Measurements from ENCODE around the gene TSACC. TPM values are rescaled to one million over a fixed set of nuclear protein-coding genes. Genes with fewer than 3 reads are reported as not detected.
"Not testable (repeated sequence)": the region's sequence is repeated elsewhere in the genome, so short reads cannot be mapped to it uniquely, and the experiment has no call there.

Gene TSACC
- total and polyA plus RNA-seq, 2 of the 8 experiments (the other 6 are each of a cell fraction or from before 2014, with no cell fraction given) = 1.0 to 5.0 TPM

GRCh38 chr1:156352481-156352880 lies 14.2 kb downstream of the TSACC start:
- H4K8ac ChIP-seq (ENCODE audit: extremely low read depth, insufficient read depth, low read length); H2BK12ac ChIP-seq (ENCODE audit: low read depth, low read length); DNase-seq (ENCODE audit: low read depth in 1 of 2, low spot score in 2 of 2); FAIRE-seq; H3K36me3 ChIP-seq (ENCODE audit: control insufficient read depth in 2 of 4, insufficient read depth in 4 of 4, low read length in 3 of 4); H3K4me1 ChIP-seq (replicated peaks in 1 of 4; ENCODE audit: control insufficient read depth in 3 of 4, insufficient read depth in 4 of 4, low read length in 3 of 4); H3K4me3 ChIP-seq (ENCODE audit: extremely low read depth in 1 of 4, insufficient read depth in 2 of 4, low read depth in 3 of 4, low read length in 4 of 4); H3K4ac ChIP-seq (replicated peaks; ENCODE audit: insufficient read length, low read depth, low read length); H2BK15ac ChIP-seq (ENCODE audit: low read length); H4K20me1 ChIP-seq (replicated peaks in 1 of 2; ENCODE audit: control insufficient read depth in 1 of 2, insufficient read depth in 2 of 2, low read length in 2 of 2); H3K23ac ChIP-seq (ENCODE audit: insufficient read length); H2AFZ ChIP-seq (ENCODE audit: low read length); H3K4me2 ChIP-seq (ENCODE audit: insufficient read depth in 1 of 2, low read depth in 2 of 2, low read length in 2 of 2); H3K18ac ChIP-seq (ENCODE audit: extremely low read depth, low read length); POLR2A ChIA-PET (ENCODE audit: partially characterized antibody); H3K79me2 ChIP-seq (ENCODE audit: control insufficient read depth in 1 of 2, insufficient read depth in 2 of 2, low read length in 2 of 2); H2BK20ac ChIP-seq (ENCODE audit: low read length); H2BK5ac ChIP-seq (ENCODE audit: low read depth, low read length); H3K27ac ChIP-seq (ENCODE audit: low read depth, low read length); H3K79me1 ChIP-seq (ENCODE audit: low read depth, low read length); H3K14ac ChIP-seq (ENCODE audit: insufficient read length); H2BK120ac ChIP-seq (replicated peaks; ENCODE audit: low read depth, low read length); H4K5ac ChIP-seq (ENCODE audit: insufficient read length, low read depth, low read length); H3K56ac ChIP-seq (replicated peaks; ENCODE audit: insufficient read length, low read depth, low read length); H3K27me3 ChIP-seq (replicated peaks in 1 of 4; ENCODE audit: control insufficient read depth in 3 of 4, extremely low read depth in 1 of 4, insufficient read depth in 3 of 4, low read length in 3 of 4); H4K91ac ChIP-seq (replicated peaks; ENCODE audit: insufficient read length, low read length); H3K9ac ChIP-seq (replicated peaks in 1 of 4; ENCODE audit: extremely low read depth in 1 of 4, low read depth in 3 of 4, low read length in 3 of 4); H2AK5ac ChIP-seq (ENCODE audit: low read depth, low read length); H3K23me2 ChIP-seq (ENCODE audit: low read depth, low read length); H3K9me3 ChIP-seq (ENCODE audit: insufficient read depth in 2 of 2, low read depth in 1 of 2, low read length in 1 of 2): not testable (repeated sequence)
- 94% methylated on average over 13 of the region's 13 CpGs; no CpG with 5 or more reads in 1 of the 2 experiments for WGBS, 2 experiments (ENCODE audit: extremely low coverage in 1 of 2, insufficient coverage in 1 of 2, insufficient read length in 1 of 2, insufficient replicate concordance in 2 of 2, low coverage in 1 of 2, low lambda C conversion rate in 2 of 2, missing lambda C conversion rate in 1 of 2)
- CTCF ChIA-PET (ENCODE audit: partially characterized antibody) = interaction anchor here (0.7 to 2.1 kb wide), 5 partner anchors 10 to 57 kb away, joined by 3 to 6 read pairs (median 4); no protein-coding TSS in a partner anchor

All from H1 (cell line).